GM12878 (cell line): ENCODE measurements around the gene INTS6. TPM values are rescaled to one million over a fixed set of nuclear protein-coding genes. Genes with fewer than 3 reads are reported as not detected.

Experiments
- ATF7 ChIP-seq: fragments of 450-650 bp; IDR thresholded peaks from 2 replicates; pipeline ENCODE4 v1.6.1; 2016; ENCODE audit warnings: low read depth, mild to moderate bottlenecking
- CBX5 ChIP-seq: sonication (generic); IDR thresholded peaks from 2 replicates; pipeline ENCODE4 v1.6.1; 2016; ENCODE audit warnings: low read depth, moderate library complexity, mild to moderate bottlenecking, inconsistent platforms
- FOS ChIP-seq: IDR thresholded peaks from 3 replicates; pipeline ENCODE4 v1.6.1; 2011; ENCODE audit warnings: borderline replicate concordance; ENCODE audit not compliant: insufficient read length; ENCODE audit errors: extremely low read depth
- HDGF ChIP-seq: fragments of 450-650 bp; IDR thresholded peaks from 2 replicates; pipeline ENCODE4 v1.6.1; 2016; ENCODE audit warnings: antibody characterized with exemption
- IKZF1 ChIP-seq: fragments of 450-650 bp; conservative IDR thresholded peaks from 2 replicates; pipeline ENCODE4 v1.6.1; 2017; ENCODE audit warnings: antibody characterized with exemption, mild to moderate bottlenecking
- IRF4 ChIP-seq: IDR thresholded peaks from 2 replicates; pipeline ENCODE4 v1.6.1; 2011; ENCODE audit warnings: low read depth, low read length
- JUNB ChIP-seq: IDR thresholded peaks from 2 replicates; pipeline ENCODE4 v1.6.1; 2016; ENCODE audit warnings: antibody characterized with exemption, mild to moderate bottlenecking
- LARP7 ChIP-seq: fragments of 450-650 bp; IDR thresholded peaks from 2 replicates; pipeline ENCODE4 v1.6.1; 2017; ENCODE audit warnings: mild to moderate bottlenecking
- NBN ChIP-seq: fragments of 450-650 bp; IDR thresholded peaks from 2 replicates; pipeline ENCODE4 v1.6.1; 2016
- PBX3 ChIP-seq: IDR thresholded peaks from 2 replicates; pipeline ENCODE4 v1.6.1; 2011; ENCODE audit warnings: mild to moderate bottlenecking, low read depth, low read length, moderate library complexity; ENCODE audit not compliant: insufficient replicate concordance
- RB1 ChIP-seq: fragments of 450-650 bp; formaldehyde crosslinking; IDR thresholded peaks from 2 replicates; pipeline ENCODE4 v1.6.1; 2017; ENCODE audit warnings: mild to moderate bottlenecking, borderline replicate concordance
- SIN3A ChIP-seq: IDR thresholded peaks from 2 replicates; pipeline ENCODE4 v1.6.1; 2012; ENCODE audit warnings: low read depth, low read length, improper control_type of control experiment
- SMAD5 ChIP-seq: IDR thresholded peaks from 2 replicates; pipeline ENCODE4 v1.6.1; 2016; ENCODE audit warnings: antibody characterized with exemption, low read depth
- SREBF1 ChIP-seq: IDR thresholded peaks from 2 replicates; pipeline ENCODE4 v1.6.1; 2012; ENCODE audit warnings: mild to moderate bottlenecking, low read length
- STAT3 ChIP-seq: IDR thresholded peaks from 2 replicates; pipeline ENCODE4 v1.6.1; 2011; ENCODE audit warnings: low read depth, low read length, improper control_type of control experiment
- SUPT20H ChIP-seq: IDR thresholded peaks from 2 replicates; pipeline ENCODE4 v1.6.1; 2011; ENCODE audit warnings: low read depth, mild to moderate bottlenecking, low read length, moderate library complexity, borderline replicate concordance; ENCODE audit not compliant: control insufficient read depth
- ZNF687 ChIP-seq: fragments of 450-650 bp; IDR thresholded peaks from 2 replicates; pipeline ENCODE4 v1.6.1; 2017; ENCODE audit warnings: mild to moderate bottlenecking, moderate library complexity
- polyA plus RNA-seq, 11 experiments: library from polyadenylated mRNA; depleted of rRNA in 4 of 11; unstranded in 6 of 11; stranded (reverse) in 5 of 11; fragments of >200 nt; fragmentation: Nextera tagmentation in 4 of 11; fragmentation: Illumina TruSeq in 1 of 11; extraction: Ambion mirVana in 4 of 11; extraction: Trizol in 1 of 11; gene quantifications; 1 replicate in 1 of 11; 2 replicates in 10 of 11; pipeline versions ENCODE4 v1.2.1 to v1.2.3, GENCODE V29; 2011 to 2016; ENCODE audit warnings: inconsistent platforms in 2 of 11, missing spikeins in 2 of 11, low read depth in 1 of 11
- total RNA-seq, 4 experiments: library from RNA; depleted of rRNA in 3 of 4; stranded (reverse); fragments of >200 nt in 3 of 4; fragmentation: Illumina TruSeq in 1 of 4; extraction: Trizol in 1 of 4; gene quantifications; 2 replicates each; pipeline versions ENCODE4 v1.2.1 to v1.2.3, GENCODE V29; 2013 to 2021
- TF ChIP-seq, protein P1 (sequence below): fragments of 450-650 bp; IDR thresholded peaks from 2 replicates; pipeline ENCODE4 v1.6.1; 2017; ENCODE audit warnings: mild to moderate bottlenecking, moderate library complexity
- TF ChIP-seq, protein P2 (sequence below): fragments of 450-650 bp; IDR thresholded peaks from 2 replicates; pipeline ENCODE4 v1.6.1; 2016; ENCODE audit warnings: mild to moderate bottlenecking

The INTS6 gene
- total and polyA plus RNA-seq, 10 of the 15 experiments (the other 5 are each of a cell fraction or from before 2014, with no cell fraction given), result 7.2 to 57.7 (median 30.9) TPM

- TF ChIP-seq, protein P1, sequence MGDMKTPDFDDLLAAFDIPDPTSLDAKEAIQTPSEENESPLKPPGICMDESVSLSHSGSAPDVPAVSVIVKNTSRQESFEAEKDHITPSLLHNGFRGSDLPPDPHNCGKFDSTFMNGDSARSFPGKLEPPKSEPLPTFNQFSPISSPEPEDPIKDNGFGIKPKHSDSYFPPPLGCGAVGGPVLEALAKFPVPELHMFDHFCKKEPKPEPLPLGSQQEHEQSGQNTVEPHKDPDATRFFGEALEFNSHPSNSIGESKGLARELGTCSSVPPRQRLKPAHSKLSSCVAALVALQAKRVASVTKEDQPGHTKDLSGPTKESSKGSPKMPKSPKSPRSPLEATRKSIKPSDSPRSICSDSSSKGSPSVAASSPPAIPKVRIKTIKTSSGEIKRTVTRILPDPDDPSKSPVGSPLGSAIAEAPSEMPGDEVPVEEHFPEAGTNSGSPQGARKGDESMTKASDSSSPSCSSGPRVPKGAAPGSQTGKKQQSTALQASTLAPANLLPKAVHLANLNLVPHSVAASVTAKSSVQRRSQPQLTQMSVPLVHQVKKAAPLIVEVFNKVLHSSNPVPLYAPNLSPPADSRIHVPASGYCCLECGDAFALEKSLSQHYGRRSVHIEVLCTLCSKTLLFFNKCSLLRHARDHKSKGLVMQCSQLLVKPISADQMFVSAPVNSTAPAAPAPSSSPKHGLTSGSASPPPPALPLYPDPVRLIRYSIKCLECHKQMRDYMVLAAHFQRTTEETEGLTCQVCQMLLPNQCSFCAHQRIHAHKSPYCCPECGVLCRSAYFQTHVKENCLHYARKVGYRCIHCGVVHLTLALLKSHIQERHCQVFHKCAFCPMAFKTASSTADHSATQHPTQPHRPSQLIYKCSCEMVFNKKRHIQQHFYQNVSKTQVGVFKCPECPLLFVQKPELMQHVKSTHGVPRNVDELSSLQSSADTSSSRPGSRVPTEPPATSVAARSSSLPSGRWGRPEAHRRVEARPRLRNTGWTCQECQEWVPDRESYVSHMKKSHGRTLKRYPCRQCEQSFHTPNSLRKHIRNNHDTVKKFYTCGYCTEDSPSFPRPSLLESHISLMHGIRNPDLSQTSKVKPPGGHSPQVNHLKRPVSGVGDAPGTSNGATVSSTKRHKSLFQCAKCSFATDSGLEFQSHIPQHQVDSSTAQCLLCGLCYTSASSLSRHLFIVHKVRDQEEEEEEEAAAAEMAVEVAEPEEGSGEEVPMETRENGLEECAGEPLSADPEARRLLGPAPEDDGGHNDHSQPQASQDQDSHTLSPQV, result no peak
- TF ChIP-seq HDGF, result no peak
- no peak for TF ChIP-seq SIN3A
- TF ChIP-seq RB1, result no peak
- TF ChIP-seq FOS, result no peak
- TF ChIP-seq, protein P2, sequence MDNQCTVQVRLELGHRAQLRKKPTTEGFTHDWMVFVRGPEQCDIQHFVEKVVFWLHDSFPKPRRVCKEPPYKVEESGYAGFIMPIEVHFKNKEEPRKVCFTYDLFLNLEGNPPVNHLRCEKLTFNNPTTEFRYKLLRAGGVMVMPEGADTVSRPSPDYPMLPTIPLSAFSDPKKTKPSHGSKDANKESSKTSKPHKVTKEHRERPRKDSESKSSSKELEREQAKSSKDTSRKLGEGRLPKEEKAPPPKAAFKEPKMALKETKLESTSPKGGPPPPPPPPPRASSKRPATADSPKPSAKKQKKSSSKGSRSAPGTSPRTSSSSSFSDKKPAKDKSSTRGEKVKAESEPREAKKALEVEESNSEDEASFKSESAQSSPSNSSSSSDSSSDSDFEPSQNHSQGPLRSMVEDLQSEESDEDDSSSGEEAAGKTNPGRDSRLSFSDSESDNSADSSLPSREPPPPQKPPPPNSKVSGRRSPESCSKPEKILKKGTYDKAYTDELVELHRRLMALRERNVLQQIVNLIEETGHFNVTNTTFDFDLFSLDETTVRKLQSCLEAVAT, result no peak
- no peak for TF ChIP-seq CBX5
- TF ChIP-seq ZNF687, result peak; percentile 36; the same call in 1 of the 2 replicates
- no peak for TF ChIP-seq JUNB
- TF ChIP-seq PBX3, result no peak
- no peak for TF ChIP-seq LARP7
- no peak for TF ChIP-seq SMAD5
- TF ChIP-seq SUPT20H, result no peak
- peak; percentile 19 for TF ChIP-seq IKZF1
- no peak for TF ChIP-seq ATF7
- TF ChIP-seq SREBF1, result no peak
- no peak for TF ChIP-seq STAT3
- no peak for TF ChIP-seq NBN
- no peak for TF ChIP-seq IRF4
Measured at GRCh38 chr13:51331354-51331861, 121.4 kb downstream of the INTS6 start (continued).
